Stimulated activated CD4-positive, alpha-beta T cell treated with anti-CD3 and anti-CD28 coated beads, Interleukin-15, amount 100 ng/mL, for 24 hours (primary cell): ENCODE data around the gene LYRM4.

ENCODE experiments used
- DNase-seq: peaks from one replicate; pipeline ENCODE4 v3.0.0-alpha.2; 2020

Gene LYRM4

DNA sequence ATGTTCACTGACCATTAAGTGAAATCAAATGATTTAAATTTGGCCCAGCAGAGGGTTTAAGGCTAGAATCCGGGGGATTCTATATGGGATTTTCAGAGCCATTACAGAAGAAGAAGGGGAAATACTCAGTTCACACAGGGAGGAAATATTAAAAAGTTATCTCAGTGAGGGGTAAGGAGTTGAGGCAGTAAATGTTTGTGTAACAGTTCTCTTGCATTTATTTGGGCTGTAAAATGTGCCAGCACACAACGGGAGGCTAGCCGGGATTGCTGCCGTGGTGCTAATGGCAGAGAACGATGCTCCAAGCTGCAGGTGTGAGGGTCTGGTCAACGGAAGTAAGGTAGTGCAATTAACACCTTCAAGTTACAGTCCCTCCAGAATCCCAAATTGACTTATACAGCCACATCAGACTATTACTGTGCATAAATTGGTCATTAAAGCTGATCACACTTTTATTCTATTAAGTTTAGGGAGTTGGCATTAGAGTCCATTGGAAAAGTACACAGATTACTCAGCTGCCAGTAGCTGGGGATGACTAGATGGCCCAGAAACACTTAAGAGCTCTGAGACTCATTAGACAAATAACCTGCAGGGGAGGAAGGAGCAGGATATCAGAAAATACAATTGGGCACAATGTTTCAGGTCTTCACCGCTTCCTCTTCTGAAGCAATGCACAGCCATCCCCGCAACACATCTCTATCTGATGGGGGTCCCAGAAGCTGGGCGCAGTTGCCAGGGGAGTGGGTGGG is 144.3 kb downstream of the LYRM4 start:
- no peak for DNase-seq

DNA sequence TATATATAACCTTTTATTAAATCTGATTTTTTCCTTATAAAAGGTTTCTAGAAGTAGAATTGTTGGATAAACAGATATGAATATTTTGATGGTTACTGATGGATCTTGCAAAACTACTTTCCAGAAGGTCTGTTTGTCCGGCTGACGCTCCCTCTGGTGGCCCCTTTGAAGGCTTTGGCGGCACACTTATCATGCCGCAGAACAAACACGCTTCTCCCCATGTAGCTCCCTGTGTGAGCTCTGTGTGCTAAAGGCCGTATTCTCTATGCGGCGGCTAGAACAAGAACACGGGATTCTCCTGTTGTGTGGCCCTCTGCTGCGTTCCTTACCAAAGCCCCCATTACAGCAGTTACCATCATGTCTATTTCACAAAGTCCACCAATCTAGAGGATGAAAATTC is 145.6 kb downstream of the LYRM4 start:
- no peak for DNase-seq

DNA sequence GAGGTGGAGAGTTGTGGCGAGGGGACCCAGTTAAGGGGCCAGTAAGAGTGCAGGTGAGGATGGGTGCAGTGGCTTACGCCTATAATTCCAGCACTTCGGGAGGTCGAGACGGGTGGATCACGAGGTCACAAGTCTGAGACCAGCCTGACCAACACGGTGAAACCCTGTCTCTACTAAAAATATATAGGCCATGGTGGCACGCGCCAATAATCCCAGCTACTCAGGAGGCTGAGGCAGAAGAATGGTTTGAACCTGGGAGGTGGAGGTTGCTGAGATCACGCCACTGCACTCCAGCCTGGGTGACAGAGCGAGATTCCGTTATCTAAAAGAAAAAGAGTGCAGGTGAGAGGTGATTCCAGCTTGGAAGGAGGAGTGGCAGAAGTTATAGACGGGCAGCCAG is 147.7 kb downstream of the LYRM4 start:
- DNase-seq: no peak

DNA sequence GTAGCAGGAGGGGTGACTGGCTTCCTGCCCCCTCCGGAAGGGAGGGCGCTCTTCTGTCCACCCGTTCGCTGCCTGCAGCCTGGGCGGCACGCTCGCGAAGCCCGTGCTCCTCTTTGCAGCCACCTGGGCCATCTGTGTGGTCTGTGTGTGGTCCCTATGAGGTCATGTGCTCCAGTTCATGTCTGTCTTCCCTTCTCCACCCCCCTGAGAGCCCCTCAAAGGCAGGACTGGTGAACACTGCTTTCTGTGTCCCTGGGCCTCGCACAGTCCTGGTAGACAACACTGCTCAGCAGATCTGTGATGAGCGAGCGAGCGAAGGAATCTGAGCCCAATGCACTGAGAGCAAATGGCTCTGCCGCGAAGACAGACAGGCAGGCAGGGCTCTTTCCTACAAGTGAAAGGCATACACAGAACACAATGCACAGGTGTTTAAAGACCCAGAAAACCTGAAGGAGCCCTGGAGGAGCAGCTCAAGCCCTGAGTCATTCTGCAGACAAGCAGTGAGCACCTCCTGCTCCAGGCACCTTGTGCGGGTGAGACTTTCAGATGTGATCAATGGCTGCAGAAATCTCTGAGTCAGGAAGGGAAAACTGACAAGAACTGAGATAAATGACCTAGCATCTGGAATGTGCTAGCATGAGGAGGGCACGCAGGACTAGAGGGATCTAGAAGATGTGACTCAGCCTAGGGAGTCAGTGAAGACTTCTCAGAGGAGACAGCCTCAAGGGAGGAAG is 148.5 kb downstream of the LYRM4 start:
- no peak for DNase-seq

DNA sequence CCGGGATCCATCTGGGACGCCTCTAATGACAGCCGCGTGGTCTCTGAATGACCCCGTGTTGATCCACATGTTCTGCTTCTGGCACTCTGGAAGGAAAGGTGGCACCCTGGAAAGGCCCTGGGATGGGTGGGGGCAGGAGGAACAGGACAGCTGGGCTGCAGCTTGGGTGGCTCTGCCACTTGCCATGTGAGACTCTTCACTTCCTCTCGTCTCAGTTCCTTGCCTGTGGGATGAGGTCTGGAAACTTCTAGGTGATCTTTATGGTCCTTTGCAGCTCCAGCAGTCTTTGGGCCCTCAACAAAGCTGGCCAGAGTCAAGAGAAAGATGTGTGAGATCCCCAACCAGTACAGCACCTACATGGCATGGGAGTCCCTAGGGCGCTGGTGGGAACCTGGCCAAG is 149.1 kb downstream of the LYRM4 start:
- no peak for DNase-seq

DNA sequence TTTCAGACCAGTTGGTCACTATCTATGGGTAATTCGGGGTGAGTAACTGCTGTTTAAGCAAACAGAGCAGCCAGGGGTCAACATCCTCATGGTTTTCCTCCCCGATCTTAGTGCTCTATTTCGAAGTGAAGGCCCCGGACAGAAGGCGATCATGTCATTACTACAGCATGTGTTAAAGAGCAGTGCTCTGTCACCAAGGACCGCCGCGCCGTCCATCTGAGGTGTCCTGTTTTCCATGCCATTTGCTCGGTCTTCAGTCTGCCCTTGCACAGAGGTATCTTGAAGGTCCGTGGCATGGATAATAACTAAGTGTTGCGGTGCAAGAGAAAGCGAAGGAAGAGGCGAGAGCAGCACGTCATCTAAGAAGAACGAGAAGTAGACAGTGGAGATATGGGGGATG is 150.5 kb downstream of the LYRM4 start:
- no peak for DNase-seq

DNA sequence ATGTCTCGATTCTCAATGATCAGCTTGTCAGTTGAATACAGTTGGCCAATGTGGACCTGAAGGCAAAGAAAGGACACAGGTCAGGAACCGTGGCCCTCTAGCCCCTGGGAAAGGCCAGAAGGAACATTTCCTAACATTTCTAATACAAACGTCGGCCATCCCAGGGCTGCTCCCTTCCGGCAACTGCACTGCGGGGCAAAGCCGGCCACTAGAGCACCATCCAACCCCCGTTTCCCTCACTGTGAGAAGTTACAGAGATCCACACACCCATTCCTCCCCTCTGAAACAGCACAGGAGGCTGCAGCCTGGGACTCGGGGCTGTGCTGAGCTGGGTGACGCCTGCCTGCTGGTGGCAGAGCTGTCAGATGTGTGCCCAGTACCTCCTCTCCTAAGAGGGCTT is 151.3 kb downstream of the LYRM4 start:
- DNase-seq: no peak

DNA sequence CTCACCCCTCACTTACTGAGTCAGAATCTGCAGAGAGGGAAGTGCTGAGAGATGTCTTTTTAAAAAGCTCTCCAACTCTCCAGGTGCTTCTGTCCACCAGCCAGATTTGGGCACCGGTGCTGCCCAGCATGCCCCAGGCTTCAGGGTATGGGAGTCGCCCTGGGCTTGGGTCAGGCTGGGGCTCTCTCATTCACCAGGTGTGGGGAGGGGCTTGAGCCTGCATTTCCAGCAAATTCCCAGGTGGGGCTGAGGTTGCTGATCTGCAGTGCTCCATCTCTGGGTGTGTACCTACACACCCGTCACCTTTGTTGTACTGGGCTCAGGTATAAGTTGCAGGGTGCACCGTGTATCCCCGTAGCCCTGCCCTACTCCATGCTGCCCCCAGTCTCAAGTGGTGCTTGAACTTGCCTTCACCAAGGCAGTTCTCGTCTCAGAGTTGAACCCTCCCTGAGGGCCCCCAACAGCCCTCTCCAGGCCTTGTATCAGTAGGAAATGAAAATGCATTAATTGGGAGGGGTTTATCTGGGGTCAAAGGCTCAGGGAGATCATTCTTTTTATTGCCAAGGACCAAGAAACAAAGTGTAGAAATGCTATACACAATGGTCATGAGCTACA is 152.1 kb downstream of the LYRM4 start:
- DNase-seq: no peak

DNA sequence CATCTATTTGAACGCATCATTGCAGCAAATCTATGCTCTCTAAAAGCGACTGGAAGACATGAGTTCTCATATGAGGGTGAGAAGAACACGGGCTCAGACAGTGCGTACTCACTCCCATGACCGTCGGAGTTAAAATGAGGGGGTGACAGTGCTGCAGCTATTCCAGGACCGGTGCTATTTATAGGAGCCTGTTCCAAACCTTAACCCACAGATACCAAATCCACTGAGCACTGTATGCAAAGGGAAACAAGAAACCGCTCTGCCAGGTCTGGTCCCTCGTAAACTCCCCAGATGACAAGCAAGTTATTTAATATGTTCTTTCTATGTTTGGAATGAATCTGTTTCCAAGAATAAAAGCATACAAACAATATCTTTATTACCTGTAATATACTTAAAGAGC is 152.7 kb downstream of the LYRM4 start:
- DNase-seq: no peak

DNA sequence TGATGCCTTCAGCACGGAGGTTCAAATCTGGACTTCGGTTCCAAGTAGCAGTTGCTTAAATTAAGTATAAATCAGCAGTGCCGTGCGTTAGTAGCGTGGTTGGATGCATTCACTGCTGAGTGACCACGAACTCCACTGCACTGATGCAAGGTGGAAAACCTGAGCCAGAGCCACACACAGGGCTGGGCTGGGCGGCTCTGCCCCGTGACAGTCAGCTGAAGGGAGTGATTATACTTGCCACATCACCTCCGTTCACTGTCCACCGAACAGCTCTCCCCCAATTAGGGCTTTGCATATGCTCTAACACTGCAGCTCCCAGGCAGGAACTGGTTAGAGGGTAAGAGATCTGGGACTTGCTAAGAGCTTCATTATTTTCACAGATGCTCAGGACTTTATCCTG is 153.4 kb downstream of the LYRM4 start:
- DNase-seq: no peak

DNA sequence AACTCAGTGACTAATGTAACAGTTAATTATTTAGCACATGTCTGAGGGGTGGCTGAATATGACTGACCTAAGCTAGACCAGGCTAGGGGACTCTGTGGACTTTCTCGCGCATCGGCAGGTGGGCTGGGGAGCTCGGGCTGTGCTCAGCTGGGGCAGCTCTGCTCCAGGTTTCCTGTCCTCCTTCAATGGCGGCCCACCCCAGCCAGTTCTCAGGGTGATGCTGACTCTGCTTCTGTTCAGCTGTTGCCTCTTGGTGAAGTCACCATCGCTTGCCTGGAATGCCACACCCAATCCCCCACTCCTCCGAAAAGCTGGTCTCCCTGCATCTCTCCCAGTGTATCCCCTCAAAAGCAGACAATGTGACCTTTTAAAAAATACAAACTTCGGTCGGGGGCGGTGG is 155.6 kb downstream of the LYRM4 start:
- no peak for DNase-seq

DNA sequence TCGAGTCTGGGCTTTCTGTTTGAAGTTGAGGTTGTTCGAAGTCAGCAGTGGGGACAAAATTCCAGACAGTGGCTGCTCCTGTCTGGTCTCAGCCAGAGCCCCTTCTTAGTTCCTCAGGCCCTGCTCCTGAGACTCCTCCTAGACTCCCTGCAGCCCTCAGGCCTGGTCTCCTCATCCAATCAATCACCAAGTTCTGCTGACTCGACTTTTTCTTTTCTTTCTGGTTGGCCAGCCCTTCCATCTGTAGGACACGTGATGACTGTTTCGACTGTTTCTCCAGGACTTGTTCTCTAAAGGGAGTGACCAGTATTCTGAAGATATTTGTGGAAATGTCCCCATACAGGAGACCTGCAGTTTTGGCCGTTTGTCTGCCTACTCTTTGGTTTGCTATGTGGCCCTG is 156.1 kb downstream of the LYRM4 start:
- DNase-seq: no peak

DNA sequence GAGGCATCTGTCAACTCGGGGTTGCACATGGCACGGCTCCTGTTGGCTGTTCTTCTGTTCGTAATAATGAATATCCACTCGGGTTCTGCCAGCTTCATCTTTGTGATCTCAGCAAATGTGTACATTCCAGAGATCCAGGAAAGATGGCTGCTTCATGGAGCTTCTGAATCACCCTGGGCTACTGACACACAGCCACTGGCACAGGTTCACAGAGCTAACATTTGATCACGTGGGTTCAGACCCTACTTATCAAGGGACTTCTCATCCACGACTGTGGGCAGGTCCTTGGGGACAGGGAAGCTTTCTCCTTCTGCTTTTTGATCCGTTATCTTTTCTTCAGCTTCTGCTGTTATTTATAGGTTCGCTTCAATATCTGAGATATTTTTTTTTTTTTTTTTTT is 157.5 kb downstream of the LYRM4 start:
- DNase-seq: no peak

DNA sequence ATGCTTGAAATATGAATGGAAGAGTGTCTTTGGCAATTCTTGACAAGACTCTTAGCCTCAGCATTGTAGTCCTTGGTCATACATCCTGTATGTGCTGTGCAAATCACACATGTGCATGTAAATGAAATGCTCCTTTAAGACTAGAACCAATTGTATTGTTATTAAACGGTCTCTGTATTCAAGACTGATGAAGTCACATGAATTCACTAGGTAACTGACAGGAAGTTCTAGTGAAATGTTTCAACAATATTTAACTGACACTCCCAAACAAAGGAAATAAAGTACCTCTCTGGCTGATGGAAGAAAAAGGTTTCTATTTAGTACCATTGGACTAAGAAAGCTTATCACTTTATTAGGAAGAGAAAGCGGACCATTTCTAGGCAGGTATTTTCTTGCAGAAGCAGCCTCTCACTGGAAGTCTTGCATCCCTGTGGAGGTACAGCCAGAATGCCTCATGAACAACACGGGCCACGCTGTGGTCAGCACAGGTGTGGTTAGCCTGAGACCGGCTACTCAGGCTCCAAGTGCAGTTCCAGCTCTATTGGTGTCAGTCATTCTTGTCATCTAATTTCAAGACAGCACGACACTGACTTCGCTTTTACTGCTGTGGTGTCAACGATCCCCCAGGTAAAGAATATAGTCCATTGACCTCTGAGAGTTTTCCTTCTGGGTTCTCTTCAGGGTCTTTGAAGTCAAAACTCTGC is 158.3 kb downstream of the LYRM4 start:
- no peak for DNase-seq

DNA sequence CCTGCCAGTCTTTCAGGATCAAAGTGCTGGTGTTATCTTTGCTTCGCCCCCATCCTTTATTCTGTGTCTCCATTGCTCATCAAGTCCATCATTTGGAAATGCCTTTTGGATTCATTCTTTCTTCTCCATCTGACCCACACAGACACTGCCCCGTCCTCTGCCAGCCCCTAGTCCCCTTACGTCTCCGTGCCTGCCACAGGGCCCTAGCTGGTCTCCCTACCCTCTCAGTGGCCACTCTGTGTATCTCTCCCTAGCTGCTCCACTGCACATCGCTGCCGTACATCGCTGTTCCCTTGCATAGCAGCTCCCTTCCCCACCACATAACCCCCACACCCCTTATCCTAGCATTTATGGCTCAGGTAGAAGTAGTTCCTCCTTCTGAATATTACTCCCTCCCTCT is 159.9 kb downstream of the LYRM4 start:
- DNase-seq: no peak

DNA sequence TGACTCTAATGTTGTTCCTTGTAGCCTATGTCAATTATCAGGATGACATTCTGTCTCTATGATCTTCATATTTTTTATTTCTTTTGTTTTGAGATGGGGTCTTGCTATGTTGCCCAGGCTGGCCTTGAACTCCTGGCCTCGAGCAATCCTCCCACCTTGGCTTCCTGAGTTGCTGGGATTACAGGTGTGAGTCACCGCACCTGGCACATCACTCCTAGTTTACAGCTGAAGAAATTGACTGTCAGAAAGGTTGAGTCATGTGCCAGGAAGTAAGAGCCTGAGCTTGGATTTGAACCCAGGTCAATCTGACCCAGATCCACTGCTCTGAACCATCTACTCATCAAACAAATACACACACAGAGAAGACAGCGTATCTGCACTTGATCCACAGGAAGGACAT is 161.2 kb downstream of the LYRM4 start:
- no peak for DNase-seq

DNA sequence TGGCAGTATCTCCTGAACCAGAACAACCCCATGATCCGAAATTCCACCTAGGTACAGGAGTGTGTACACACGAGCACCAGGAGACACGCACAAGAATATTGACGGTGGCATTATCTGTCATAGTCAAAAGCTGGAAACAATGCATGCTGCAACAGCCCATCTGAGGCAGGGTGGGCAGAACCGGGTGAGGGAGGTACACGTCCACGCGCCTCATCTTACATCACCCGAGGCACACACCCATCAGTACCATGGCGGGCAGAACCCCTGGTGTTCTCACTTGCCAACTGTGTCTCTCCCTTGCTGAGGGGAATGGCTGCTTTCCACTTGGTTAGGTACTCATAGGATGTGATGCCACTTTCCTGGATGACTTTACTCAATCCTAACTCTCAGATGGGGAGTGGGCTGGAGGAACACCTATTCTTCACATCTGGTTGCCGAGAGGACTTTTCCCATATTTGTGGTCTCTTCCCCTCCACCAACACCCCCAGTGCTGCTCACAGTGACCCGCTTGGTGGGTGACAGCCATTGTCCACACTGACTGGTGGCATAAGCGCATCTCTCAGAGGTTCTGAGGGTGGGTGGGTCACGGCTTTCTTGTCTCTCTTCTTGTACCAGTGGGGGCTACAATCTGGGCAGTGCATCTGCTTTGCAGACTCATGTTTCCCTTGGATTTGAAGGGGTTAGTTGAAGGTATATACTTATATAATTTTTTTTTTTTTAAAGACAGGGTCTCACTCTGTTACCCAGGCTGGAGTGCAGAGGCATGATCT is 162.1 kb downstream of the LYRM4 start:
- no peak for DNase-seq

DNA sequence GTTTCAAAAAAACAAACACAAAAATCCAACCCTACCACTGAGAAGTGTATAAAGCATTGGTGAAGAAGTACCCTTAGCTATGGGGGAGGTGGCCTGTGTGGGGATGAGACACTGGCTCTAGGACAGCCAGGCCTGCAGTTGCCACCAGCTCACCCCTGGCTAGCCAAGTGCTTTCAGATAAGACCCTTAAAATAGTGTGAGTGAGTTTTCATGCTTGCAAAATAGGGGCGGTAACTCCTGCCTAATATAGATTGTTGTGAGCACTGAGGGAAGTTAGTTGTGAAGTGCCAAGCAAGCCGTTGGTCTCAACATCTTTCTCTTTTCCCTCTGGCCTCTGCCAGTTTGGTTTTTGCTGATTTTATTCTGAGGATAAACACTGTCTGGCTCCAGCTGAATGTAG is 164.3 kb downstream of the LYRM4 start:
- DNase-seq: no peak

DNA sequence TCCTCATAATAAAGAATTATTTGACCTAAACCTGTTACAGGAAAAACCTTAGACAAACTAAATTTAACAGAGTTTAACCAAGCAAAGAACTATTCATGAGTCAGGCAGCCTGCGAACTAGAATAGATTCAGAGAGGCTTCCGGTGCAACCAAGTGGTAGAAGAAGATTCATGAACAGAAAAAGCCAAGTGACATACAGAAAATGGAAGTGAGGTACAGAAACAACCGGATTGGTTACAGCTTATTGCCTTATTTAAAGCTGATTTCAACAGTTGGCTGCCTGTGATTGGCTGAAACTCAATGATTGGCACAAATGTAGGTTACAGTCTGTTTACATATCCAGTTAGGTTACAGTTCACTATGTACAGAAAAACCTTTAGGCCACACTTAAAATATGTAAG is 165.5 kb downstream of the LYRM4 start:
- no peak for DNase-seq

DNA sequence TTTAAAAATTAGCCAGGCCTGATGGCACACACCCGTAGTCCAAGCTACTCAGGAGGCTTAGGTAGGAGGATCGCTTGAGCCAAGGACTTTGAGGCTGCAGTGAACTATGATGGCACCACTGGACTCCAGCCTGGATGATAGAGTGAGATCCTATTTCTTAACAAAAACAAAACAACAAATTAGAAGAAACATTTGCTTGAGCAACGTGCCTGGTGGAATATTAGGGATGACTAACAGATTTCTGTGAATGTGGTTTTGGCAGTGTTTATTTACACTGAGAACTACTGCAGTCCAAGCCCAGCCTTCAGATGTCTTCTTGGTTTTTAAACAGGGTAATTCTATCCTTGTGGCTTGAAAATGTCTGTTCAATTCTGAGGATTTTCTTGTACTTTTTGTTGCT is 166.4 kb downstream of the LYRM4 start:
- DNase-seq: no peak

DNA sequence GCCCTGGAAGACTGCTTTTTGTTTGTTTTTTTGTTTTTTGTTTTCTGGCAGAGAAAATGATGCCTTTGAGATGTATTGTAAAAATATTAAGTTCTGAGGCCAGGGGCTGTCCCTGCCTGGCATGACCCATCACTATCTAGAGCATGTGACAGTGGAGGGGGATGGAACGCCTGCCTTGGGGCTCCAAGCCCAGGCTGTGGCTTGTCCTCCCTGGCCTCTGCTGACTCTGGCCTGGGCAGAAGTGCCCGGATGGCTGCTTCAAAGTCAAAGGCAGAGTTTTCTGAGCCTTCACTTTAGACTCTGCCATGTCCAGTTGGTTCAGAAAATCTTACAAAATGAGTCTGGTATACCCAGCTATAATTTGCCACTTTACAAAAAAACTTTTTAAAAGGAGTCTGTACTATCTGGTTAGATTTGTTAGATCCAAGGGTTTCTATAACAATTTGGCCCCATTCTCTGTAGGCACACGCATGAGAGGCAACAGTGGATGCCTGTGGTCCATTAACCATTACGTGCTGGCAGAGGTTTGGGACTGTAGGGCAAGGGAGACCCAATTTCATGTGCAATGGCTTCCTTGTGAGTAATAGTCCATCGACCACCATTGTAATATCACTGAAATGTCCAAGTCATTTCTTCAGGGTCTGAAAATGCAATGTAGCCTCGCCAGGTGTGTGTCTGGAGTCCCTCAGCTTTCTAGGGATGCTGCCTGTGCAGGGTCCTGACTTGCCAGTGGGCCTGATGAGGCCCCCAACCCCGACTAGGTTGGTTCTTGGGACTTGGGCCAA is 167.3 kb downstream of the LYRM4 start:
- DNase-seq: no peak
